ENCODE data around the gene MED16. TPM values are rescaled to one million over a fixed set of nuclear protein-coding genes. Genes with fewer than 3 reads are reported as not detected.
"Not testable (repeated sequence)": the region's sequence is repeated elsewhere in the genome, so short reads cannot be mapped to it uniquely, and the experiment has no call there.

MED16 gene
- total RNA-seq, 1 experiment from 2014 or later = 25.9 TPM

- Histone ChIP-seq H3K9me2 (replicated peaks; ENCODE audit: low read length) (no peaks in the 10 kb centered on the region), H3K27me3 (ENCODE audit: low read length) (no peaks in the 10 kb centered on the region), H3K79me2 (ENCODE audit: low read length) (no peaks in the 10 kb centered on the region), H3F3A (ENCODE audit: low read length, unreplicated experiment) (no peaks in the 10 kb centered on the region), H3K9ac (ENCODE audit: low read length) (no peak overlapping the region), H4K20me1 (ENCODE audit: low read length) (no peaks in the 10 kb centered on the region), H2AFZ (ENCODE audit: low read length) (no peak overlapping the region), H3K27ac (ENCODE audit: low read length) (no peak overlapping the region), H3K4me1 (ENCODE audit: insufficient read depth, low read length) (peaks cover 9% of the 10 kb centered on the region; the same call in 1 of the 2 replicates), H3K4me2 (ENCODE audit: low read length) (no peak overlapping the region), H3K9me3 (ENCODE audit: low read length) (no peaks in the 10 kb centered on the region), H3K4me3 (ENCODE audit: low read length) (no peak overlapping the region), H3K36me3 (ENCODE audit: low read depth, low read length) (peaks cover 5% of the 10 kb centered on the region; the same call in 1 of the 2 replicates)
- intact Hi-C loops (cut with micrococcal nuclease) = no loop called here
- TF ChIP-seq EZH2 (IDR thresholded peaks at IDR 0.05; ENCODE audit: low read length, unreplicated experiment) (no peak), CTCF (conservative IDR thresholded peaks at IDR 0.05; ENCODE audit: low read depth, low read length) (no peak), EZH2phosphoT487 (IDR thresholded peaks at IDR 0.05; ENCODE audit: borderline replicate concordance, low read length) (no peak)
- DNase-seq (no peak), ATAC-seq (no peak)
- BruUV-seq (replicated peaks) = no TSS peak
- ChIA-PET CTCF (no interaction called here), POLR2A (ENCODE audit: unreplicated experiment) (no interaction called here)
These were observed 13.1 kb downstream of the MED16 start for GRCh38 chr19:879711-880438.

DNA sequence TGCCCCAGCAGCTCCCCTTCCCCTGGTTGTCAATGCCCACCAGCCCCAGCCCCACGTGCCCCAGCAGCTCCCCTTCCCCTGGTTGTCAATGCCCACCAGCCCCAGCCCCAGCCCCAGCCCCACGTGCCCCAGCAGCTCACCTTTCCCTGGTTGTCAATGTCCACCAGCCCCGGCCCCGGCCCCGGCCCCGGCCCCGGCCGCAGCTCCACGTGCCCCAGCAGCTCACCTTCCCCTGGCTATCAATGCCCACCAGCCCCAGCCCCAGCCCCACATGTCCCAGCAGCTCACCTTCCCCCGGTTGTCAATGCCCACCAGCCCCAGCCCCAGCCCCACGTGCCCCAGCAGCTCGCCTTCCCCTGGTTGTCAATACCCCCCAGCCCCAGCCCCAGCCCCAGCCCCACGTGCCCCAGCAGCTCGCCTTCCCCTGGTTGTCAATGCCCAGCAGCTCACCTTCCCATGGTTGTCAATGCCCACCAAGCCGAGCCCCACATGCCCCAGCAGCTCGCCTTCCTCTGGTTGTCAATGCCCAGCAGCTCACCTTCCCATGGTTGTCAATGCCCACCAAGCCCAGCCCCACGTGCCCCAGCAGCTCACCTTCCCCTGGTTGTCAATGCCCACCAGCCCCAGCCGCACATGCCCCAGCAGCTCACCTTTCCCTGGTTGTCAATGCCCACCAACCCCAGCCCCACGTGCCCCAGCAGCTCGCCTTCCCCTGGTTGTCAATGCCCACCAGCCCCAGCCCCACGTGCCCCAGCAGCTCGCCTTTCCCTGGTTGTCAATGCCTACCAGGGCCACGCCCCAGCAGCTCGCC lies 14.0 kb downstream of the MED16 start:
- H3K9me2 ChIP-seq (replicated peaks; ENCODE audit: low read length); H3F3A ChIP-seq (ENCODE audit: low read length, unreplicated experiment); DNase-seq; H4K20me1 ChIP-seq (ENCODE audit: low read length); H3K27me3 ChIP-seq (ENCODE audit: low read length); H3K36me3 ChIP-seq (ENCODE audit: low read depth, low read length); H3K79me2 ChIP-seq (ENCODE audit: low read length); H3K4me2 ChIP-seq (ENCODE audit: low read length); H3K9me3 ChIP-seq (ENCODE audit: low read length); intact Hi-C loops (cut with micrococcal nuclease); H3K27ac ChIP-seq (ENCODE audit: low read length); H2AFZ ChIP-seq (ENCODE audit: low read length); H3K4me3 ChIP-seq (ENCODE audit: low read length); ATAC-seq; H3K4me1 ChIP-seq (ENCODE audit: insufficient read depth, low read length); POLR2A ChIA-PET (ENCODE audit: unreplicated experiment); H3K9ac ChIP-seq (ENCODE audit: low read length); BruUV-seq (replicated peaks): not testable (repeated sequence)
- CTCF ChIA-PET = interaction anchor here (0.6 kb wide), 1 partner anchor 45 kb away, joined by 4 read pairs; no protein-coding TSS in a partner anchor

DNA sequence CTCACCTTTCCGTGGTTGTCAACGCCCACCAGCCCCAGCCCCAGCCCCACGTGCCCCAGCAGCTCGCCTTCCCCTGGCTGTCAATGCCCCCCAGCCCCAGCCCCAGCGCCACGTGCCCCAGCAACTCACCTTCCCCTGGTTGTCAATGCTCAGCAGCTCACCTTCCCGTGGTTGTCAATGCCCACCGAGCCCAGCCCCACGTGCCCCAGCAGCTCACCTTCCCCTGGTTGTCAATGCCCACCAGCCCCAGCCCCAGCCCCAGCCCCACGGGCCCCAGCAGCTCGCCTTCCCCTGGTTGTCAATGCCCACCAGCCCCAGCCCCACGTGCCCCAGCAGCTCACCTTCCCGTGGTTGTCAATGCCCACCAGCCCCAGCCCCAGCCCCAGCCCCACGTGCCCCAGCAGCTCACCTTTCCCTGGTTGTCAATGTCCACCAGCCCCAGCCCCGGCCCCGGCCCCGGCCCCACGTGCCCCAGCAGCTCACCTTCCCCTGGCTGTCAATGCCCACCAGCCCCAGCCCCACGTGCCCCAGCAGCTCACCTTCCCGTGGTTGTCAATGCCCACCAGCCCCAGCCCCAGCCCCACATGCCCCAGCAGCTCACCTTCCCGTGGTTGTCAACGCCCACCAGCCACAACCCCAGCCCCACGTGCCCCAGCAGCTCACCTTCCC lies 14.9 kb downstream of the MED16 start:
- H3K79me2 ChIP-seq (ENCODE audit: low read length); H3K4me2 ChIP-seq (ENCODE audit: low read length); H2AFZ ChIP-seq (ENCODE audit: low read length); DNase-seq; H3F3A ChIP-seq (ENCODE audit: low read length, unreplicated experiment); H3K4me1 ChIP-seq (ENCODE audit: insufficient read depth, low read length); H3K36me3 ChIP-seq (ENCODE audit: low read depth, low read length); H3K9me3 ChIP-seq (ENCODE audit: low read length); intact Hi-C loops (cut with micrococcal nuclease); H3K9ac ChIP-seq (ENCODE audit: low read length); H3K4me3 ChIP-seq (ENCODE audit: low read length); ATAC-seq; H3K9me2 ChIP-seq (replicated peaks; ENCODE audit: low read length); H4K20me1 ChIP-seq (ENCODE audit: low read length); BruUV-seq (replicated peaks); H3K27ac ChIP-seq (ENCODE audit: low read length); POLR2A ChIA-PET (ENCODE audit: unreplicated experiment); H3K27me3 ChIP-seq (ENCODE audit: low read length): not testable (repeated sequence)
- CTCF ChIA-PET = interaction anchor here (0.6 kb wide), 1 partner anchor 46 kb away, joined by 4 read pairs; no protein-coding TSS in a partner anchor
